DMS114 treated with DMSO at 0.1 percent for 48 hours (cell line): ENCODE results near the gene STK4.
"Not testable (repeated sequence)": the region's sequence is repeated elsewhere in the genome, so short reads cannot be mapped to it uniquely, and the experiment has no call there.

Experiments used
- DNase-seq: peaks from one replicate; lab custom pipeline; 2025; ENCODE audit not compliant: unreplicated experiment; lab: John Stamatoyannopoulos, UW

STK4 gene

GRCh38 chr20:45021631-45022030 lies 55.3 kb downstream of the STK4 start:
- DNase-seq, result no peak

GRCh38 chr20:45023140-45023539 lies 56.8 kb downstream of the STK4 start:
- DNase-seq, result not testable (repeated sequence)

- no peak for DNase-seq
These were observed 62.3 kb downstream of the STK4 start for GRCh38 chr20:45028424-45029136.

- no peak for DNase-seq
These were observed 63.6 kb downstream of the STK4 start for GRCh38 chr20:45029884-45030283.

- DNase-seq, result no peak
These were observed 66.0 kb downstream of the STK4 start for GRCh38 chr20:45032276-45032675.

GRCh38 chr20:45032781-45033180 lies 66.5 kb downstream of the STK4 start:
- DNase-seq, result no peak

- no peak for DNase-seq
These were observed 68.1 kb downstream of the STK4 start for GRCh38 chr20:45034436-45034835.

GRCh38 chr20:45036044-45036755 lies 69.9 kb downstream of the STK4 start:
- no peak for DNase-seq

- DNase-seq, result no peak
These were observed 70.7 kb downstream of the STK4 start for GRCh38 chr20:45037050-45037449.

- no peak for DNase-seq
These were observed 71.3 kb downstream of the STK4 start for GRCh38 chr20:45037635-45038034.

- no peak for DNase-seq
These were observed 72.6 kb downstream of the STK4 start for GRCh38 chr20:45038745-45039474.

GRCh38 chr20:45039475-45039820 lies 73.1 kb downstream of the STK4 start:
- DNase-seq, result no peak

GRCh38 chr20:45041464-45042337 lies 75.4 kb downstream of the STK4 start:
- DNase-seq, result no peak

- DNase-seq, result no peak
These were observed 76.7 kb downstream of the STK4 start for GRCh38 chr20:45042978-45043377.

- peak; percentile 24 for DNase-seq
These were observed 77.8 kb downstream of the STK4 start for GRCh38 chr20:45044084-45044573.

- DNase-seq, result no peak
These were observed 78.3 kb downstream of the STK4 start for GRCh38 chr20:45044601-45045000.

GRCh38 chr20:45047581-45048119 lies 81.3 kb downstream of the STK4 start:
- DNase-seq, result no peak

GRCh38 chr20:45049438-45049837 lies 83.1 kb downstream of the STK4 start:
- DNase-seq, result no peak

GRCh38 chr20:45049904-45050471 lies 83.7 kb downstream of the STK4 start:
- DNase-seq, result no peak
